ENCODE data around the gene FAM168A.

Gene FAM168A

DNA sequence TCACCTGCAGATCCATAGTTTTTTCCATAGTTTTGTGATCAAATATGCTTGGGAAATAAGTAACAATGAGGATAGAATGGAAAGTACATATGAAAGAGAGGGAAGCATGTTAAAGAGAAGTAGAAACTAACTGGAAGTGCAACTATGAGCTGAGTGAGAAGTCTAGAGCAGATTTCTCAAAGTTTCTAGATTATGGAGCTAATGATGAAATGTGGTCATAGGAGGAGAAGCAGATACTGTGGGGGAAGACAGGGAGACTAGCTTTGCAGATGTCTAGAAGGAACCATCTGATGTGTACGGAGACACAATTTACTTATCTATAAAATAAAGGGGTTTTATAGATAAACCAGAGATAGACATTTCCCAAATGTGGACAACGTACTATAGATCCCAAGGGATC lies 184.7 kb downstream of the FAM168A start:
- ChIA-PET CTCF (interaction anchor here (0.5 to 0.6 kb wide), 2 partner anchors 16 to 1305 kb away, joined by 3 read pairs; no protein-coding TSS in a partner anchor), POLR2A (ENCODE audit: low non-redundant PET) (no interaction called here)
- TF ChIP-seq, protein P1, sequence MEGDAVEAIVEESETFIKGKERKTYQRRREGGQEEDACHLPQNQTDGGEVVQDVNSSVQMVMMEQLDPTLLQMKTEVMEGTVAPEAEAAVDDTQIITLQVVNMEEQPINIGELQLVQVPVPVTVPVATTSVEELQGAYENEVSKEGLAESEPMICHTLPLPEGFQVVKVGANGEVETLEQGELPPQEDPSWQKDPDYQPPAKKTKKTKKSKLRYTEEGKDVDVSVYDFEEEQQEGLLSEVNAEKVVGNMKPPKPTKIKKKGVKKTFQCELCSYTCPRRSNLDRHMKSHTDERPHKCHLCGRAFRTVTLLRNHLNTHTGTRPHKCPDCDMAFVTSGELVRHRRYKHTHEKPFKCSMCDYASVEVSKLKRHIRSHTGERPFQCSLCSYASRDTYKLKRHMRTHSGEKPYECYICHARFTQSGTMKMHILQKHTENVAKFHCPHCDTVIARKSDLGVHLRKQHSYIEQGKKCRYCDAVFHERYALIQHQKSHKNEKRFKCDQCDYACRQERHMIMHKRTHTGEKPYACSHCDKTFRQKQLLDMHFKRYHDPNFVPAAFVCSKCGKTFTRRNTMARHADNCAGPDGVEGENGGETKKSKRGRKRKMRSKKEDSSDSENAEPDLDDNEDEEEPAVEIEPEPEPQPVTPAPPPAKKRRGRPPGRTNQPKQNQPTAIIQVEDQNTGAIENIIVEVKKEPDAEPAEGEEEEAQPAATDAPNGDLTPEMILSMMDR (conservative IDR thresholded peaks at IDR 0.05; ENCODE audit: low read depth) = no peak
- H3K27ac ChIP-seq = no peak overlapping the region
- no peak for DNase-seq (ENCODE audit: low spot score)

DNA sequence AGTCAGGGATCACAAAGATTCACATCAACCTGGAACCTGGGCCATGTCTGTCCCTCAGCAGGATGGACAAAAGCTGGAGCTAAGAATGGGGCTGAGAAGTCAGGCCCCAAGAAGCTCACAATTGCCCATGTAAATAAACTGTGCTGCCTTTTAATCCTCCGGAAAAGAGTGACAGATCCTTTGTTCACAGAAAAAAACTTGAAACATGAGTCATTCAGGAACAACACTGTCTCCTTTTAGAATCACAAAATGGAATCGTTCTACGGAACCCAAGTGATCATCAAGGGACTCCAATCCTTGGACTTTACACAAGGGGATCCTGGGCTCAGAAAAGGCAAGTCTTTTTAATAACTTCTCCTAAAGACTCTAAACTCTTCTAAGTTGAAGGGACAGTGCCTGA lies 185.6 kb downstream of the FAM168A start:
- TF ChIP-seq, protein P1 (conservative IDR thresholded peaks at IDR 0.05; ENCODE audit: low read depth) = no peak
- POLR2A ChIA-PET (ENCODE audit: low non-redundant PET) = no interaction called here
- no peak for DNase-seq (ENCODE audit: low spot score)
- no peak overlapping the region for H3K27ac ChIP-seq
- CTCF ChIA-PET = interaction anchor here (0.5 to 1.1 kb wide), 3 partner anchors 11 to 248 kb away, joined by 3 read pairs; no protein-coding TSS in a partner anchor

- ChIA-PET POLR2A (ENCODE audit: low non-redundant PET) (no interaction called here), CTCF (interaction anchor here (0.5 to 0.6 kb wide), 3 partner anchors 20 to 104 kb away, joined by 3 to 5 read pairs (median 3); no protein-coding TSS in a partner anchor)
- H3K27ac ChIP-seq = no peak overlapping the region
- no peak for DNase-seq (ENCODE audit: low spot score)
- TF ChIP-seq, protein P1 (conservative IDR thresholded peaks at IDR 0.05; ENCODE audit: low read depth) = no peak
Observed at GRCh38 chr11:73411031-73411430, 186.9 kb downstream of the FAM168A start.

- TF ChIP-seq, protein P1 (conservative IDR thresholded peaks at IDR 0.05; ENCODE audit: low read depth) = no peak
- no peak overlapping the region for H3K27ac ChIP-seq
- ChIA-PET POLR2A (ENCODE audit: low non-redundant PET) (no interaction called here), CTCF (interaction anchor here (0.5 to 0.6 kb wide), 5 partner anchors 13 to 103 kb away, joined by 3 to 5 read pairs (median 3); no protein-coding TSS in a partner anchor)
- DNase-seq (ENCODE audit: low spot score) = no peak
Observed at GRCh38 chr11:73410627-73411026, 187.3 kb downstream of the FAM168A start.

DNA sequence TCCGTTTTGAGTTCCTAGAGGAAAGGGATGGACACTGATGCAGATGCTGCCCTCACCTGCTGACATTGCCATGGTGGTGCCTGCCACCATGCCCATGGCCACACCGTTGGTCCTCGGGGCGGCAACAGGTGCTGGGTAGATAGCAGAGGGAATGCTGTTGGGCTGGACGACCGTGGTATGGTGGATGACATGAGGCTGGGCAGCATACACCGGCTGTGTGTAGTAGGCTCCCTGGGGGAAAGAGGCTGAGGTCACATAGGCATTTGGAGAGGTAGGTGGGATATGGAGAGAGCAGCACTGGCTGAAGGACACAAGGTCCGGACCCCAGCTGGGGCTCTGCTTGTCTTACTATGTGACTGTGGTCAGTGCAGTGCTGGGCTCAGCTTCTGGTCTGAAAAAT lies 188.5 kb downstream of the FAM168A start:
- POLR2A ChIA-PET (ENCODE audit: low non-redundant PET) = no interaction called here
- TF ChIP-seq, protein P1 (conservative IDR thresholded peaks at IDR 0.05; ENCODE audit: low read depth) = no peak

DNA sequence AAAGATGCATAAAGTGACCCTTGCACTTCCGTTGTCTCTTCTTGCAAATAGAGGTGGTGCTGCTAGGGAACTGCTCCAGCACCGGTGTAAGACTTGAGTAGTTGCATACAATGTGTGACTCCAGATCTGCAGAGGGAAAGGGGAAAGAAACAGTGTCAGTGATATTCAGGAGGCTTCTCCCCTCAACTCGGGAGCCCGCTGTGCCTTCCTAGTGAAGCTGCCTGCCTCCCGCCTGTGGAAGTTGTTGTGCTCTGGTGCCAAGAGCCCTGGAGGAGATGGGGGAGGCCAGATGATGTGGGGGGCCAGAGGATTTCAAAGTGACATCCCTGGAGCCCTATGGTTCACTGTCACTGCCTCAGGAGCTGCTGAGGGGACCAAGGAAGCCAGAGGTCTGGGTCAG lies 191.3 kb downstream of the FAM168A start:
- DNase-seq (ENCODE audit: low spot score) = no peak
- ChIA-PET CTCF (no interaction called here), POLR2A (ENCODE audit: low non-redundant PET) (no interaction called here)
- no peak overlapping the region for H3K27ac ChIP-seq
- TF ChIP-seq, protein P1 (conservative IDR thresholded peaks at IDR 0.05; ENCODE audit: low read depth) = no peak

More for the DNA sequence above, 188.5 kb downstream of the FAM168A start:
- CTCF ChIA-PET = no interaction called here
- no peak overlapping the region for H3K27ac ChIP-seq
- no peak for DNase-seq (ENCODE audit: low spot score)
